Hepatocyte (in vitro differentiated cells): ENCODE measurements around the gene PRCC.

Source experiments
- CTCF ChIP-seq: fragments of 200-600 bp; sonication (generic); IDR thresholded peaks from 2 replicates; pipeline ENCODE4 v1.5.1; 2016; ENCODE audit warnings: antibody characterized with exemption, mild to moderate bottlenecking; ENCODE audit not compliant: poor library complexity
- EZH2phosphoT487 ChIP-seq: fragments of 200-600 bp; sonication (generic); IDR thresholded peaks from one replicate; pipeline ENCODE4 v1.6.1; 2018; ENCODE audit warnings: antibody characterized with exemption, mild to moderate bottlenecking, low read depth, moderate library complexity; ENCODE audit not compliant: unreplicated experiment, severe bottlenecking

- TF ChIP-seq CTCF: no peak
- no peak for TF ChIP-seq EZH2phosphoT487
Observed at GRCh38 chr1:156744786-156745419, 22.4 kb upstream of the PRCC start.
